Measurements from ENCODE around the gene TRMU. TPM values are rescaled to one million over a fixed set of nuclear protein-coding genes. Genes with fewer than 3 reads are reported as not detected.

The TRMU gene
- total RNA-seq, 1 experiment from 2014 or later, result 73.9 TPM

DNA sequence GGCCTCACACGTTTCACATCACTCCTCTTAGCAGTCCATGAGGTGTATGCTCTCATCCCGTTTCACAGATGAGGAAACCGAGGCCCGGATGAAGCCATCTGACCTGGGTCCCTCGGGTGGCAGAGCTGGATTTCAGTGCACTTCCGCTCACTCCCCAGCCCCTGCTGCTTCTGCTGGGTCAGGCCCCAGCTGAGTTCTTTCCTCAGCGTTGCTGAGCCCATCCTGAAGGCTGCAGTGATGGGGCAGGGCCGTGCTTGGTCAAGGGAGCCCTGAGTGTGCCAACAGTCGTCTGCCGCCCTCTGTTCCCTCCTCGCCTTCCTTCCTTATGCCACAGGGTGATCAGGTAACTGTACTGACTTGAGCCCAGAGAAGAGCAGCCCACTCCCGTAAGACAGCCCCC lies 12.1 kb downstream of the TRMU start:
- POLR2A ChIA-PET, result no interaction called here
- Histone ChIP-seq H3K4me1 (no peaks in the 10 kb centered on the region), H3K4me3 (ENCODE audit: low read depth, low read length) (no peak overlapping the region), H3K9me3 (no peaks in the 10 kb centered on the region), H3K27me3 (replicated peaks; ENCODE audit: control insufficient read depth, insufficient read depth, low read length) (no peaks in the 10 kb centered on the region), H3K36me3 (ENCODE audit: control insufficient read depth, insufficient read depth, low read length) (peaks cover 8% of the 10 kb centered on the region)
- Mint-ChIP-seq H3K4me3 (ENCODE audit: unreplicated experiment) (no peak overlapping the region), H3K4me1 (ENCODE audit: low read depth, unreplicated experiment) (no peaks in the 10 kb centered on the region), H3K27ac (ENCODE audit: unreplicated experiment) (no peak overlapping the region), H3K36me3 (ENCODE audit: insufficient read depth, unreplicated experiment) (peaks cover 97% of the 10 kb centered on the region), H3K9me3 (ENCODE audit: unreplicated experiment) (no peaks in the 10 kb centered on the region), H3K27me3 (ENCODE audit: insufficient read depth, unreplicated experiment) (no peaks in the 10 kb centered on the region)
- TF ChIP-seq, protein P1, sequence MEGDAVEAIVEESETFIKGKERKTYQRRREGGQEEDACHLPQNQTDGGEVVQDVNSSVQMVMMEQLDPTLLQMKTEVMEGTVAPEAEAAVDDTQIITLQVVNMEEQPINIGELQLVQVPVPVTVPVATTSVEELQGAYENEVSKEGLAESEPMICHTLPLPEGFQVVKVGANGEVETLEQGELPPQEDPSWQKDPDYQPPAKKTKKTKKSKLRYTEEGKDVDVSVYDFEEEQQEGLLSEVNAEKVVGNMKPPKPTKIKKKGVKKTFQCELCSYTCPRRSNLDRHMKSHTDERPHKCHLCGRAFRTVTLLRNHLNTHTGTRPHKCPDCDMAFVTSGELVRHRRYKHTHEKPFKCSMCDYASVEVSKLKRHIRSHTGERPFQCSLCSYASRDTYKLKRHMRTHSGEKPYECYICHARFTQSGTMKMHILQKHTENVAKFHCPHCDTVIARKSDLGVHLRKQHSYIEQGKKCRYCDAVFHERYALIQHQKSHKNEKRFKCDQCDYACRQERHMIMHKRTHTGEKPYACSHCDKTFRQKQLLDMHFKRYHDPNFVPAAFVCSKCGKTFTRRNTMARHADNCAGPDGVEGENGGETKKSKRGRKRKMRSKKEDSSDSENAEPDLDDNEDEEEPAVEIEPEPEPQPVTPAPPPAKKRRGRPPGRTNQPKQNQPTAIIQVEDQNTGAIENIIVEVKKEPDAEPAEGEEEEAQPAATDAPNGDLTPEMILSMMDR (IDR thresholded peaks at IDR 0.05; ENCODE audit: insufficient read depth in 1 of 2, low read depth in 1 of 2, low read length in 1 of 2, severe bottlenecking in 1 of 2, unreplicated experiment in 1 of 2), result no peak
- CTCF ChIA-PET, result no interaction called here
- intact Hi-C loops (cut with micrococcal nuclease; ENCODE audit: unreplicated experiment), result no loop called here
- no TSS peak for BruUV-seq (replicated peaks)
- DNase-seq, result no peak

DNA sequence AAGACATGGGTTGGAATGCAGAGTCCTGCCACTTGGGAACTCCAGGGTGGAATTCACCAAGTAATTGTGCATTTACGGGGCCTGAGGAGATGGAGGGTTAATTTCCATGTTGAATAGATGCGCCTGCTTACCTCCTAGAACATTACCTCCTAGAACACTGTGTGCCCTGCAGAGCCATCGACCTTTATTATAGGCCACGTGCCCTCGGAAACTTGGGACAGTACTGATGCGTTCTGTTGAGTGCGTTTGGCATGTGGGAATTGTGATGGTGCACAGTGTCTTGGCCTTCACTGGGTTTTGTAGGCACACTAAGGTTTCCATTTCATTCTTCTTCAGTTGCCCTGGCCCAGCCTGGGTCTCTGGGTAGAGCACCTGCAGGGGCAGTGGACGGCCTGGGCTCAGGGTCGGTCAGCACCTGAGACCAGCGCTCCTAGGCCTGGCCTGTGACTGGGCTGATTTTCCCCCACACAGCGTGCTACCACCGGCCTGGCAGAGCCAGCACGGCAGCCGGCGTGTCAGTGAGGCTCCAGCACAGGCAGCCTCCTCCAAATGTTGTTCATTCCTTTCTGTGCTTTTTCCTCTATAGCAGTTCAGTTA lies 12.7 kb downstream of the TRMU start:
- Mint-ChIP-seq H3K36me3 (ENCODE audit: insufficient read depth, unreplicated experiment) (peaks cover 96% of the 10 kb centered on the region), H3K4me3 (ENCODE audit: unreplicated experiment) (no peak overlapping the region), H3K27me3 (ENCODE audit: insufficient read depth, unreplicated experiment) (no peaks in the 10 kb centered on the region), H3K9me3 (ENCODE audit: unreplicated experiment) (no peaks in the 10 kb centered on the region), H3K27ac (ENCODE audit: unreplicated experiment) (no peak overlapping the region), H3K4me1 (ENCODE audit: low read depth, unreplicated experiment) (no peaks in the 10 kb centered on the region)
- H3K4me1 ChIP-seq, result no peaks in the 10 kb centered on the region
- TF ChIP-seq, protein P1 (IDR thresholded peaks at IDR 0.05; ENCODE audit: insufficient read depth in 1 of 2, low read depth in 1 of 2, low read length in 1 of 2, severe bottlenecking in 1 of 2, unreplicated experiment in 1 of 2), result no peak
- no TSS peak for BruUV-seq (replicated peaks)
- ChIA-PET POLR2A (no interaction called here), CTCF (no interaction called here)
- intact Hi-C loops (cut with micrococcal nuclease; ENCODE audit: unreplicated experiment), result no loop called here
- peaks cover 8% of the 10 kb centered on the region for H3K36me3 ChIP-seq (ENCODE audit: control insufficient read depth, insufficient read depth, low read length)
- no peaks in the 10 kb centered on the region for H3K9me3 ChIP-seq
- no peak for DNase-seq
- no peaks in the 10 kb centered on the region for H3K27me3 ChIP-seq (replicated peaks; ENCODE audit: control insufficient read depth, insufficient read depth, low read length)
- no peak overlapping the region for H3K4me3 ChIP-seq (ENCODE audit: low read depth, low read length)

DNA sequence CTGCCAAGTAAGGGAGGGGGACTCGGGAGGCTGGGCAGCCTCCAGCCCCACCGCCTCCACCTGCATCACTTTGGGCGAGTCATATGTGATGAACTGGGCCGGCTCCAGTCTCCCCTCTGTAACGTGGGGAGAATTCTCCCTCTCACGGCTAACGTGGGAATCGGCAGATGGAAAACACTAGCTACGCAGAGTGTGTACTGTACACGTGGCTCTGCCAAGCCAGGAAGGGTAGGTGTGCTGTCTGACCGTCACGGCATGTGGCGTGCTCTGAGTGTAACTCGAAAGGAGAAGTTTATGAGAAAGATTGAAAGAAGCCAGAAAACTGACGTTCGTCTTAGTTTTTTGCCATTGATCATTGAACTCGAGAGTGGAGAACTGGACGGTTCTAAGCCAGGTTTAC lies 13.7 kb downstream of the TRMU start:
- Mint-ChIP-seq H3K4me3 (ENCODE audit: unreplicated experiment) (no peak overlapping the region), H3K27me3 (ENCODE audit: insufficient read depth, unreplicated experiment) (no peaks in the 10 kb centered on the region), H3K27ac (ENCODE audit: unreplicated experiment) (no peak overlapping the region), H3K36me3 (ENCODE audit: insufficient read depth, unreplicated experiment) (peaks cover 95% of the 10 kb centered on the region), H3K4me1 (ENCODE audit: low read depth, unreplicated experiment) (no peaks in the 10 kb centered on the region), H3K9me3 (ENCODE audit: unreplicated experiment) (no peaks in the 10 kb centered on the region)
- no TSS peak for BruUV-seq (replicated peaks)
- DNase-seq, result no peak
- no peaks in the 10 kb centered on the region for H3K27me3 ChIP-seq (replicated peaks; ENCODE audit: control insufficient read depth, insufficient read depth, low read length)
- no peaks in the 10 kb centered on the region for H3K9me3 ChIP-seq
- H3K36me3 ChIP-seq (ENCODE audit: control insufficient read depth, insufficient read depth, low read length), result peaks cover 6% of the 10 kb centered on the region
- CTCF ChIA-PET, result no interaction called here
- TF ChIP-seq, protein P1 (IDR thresholded peaks at IDR 0.05; ENCODE audit: insufficient read depth in 1 of 2, low read depth in 1 of 2, low read length in 1 of 2, severe bottlenecking in 1 of 2, unreplicated experiment in 1 of 2), result no peak
- H3K4me1 ChIP-seq, result no peaks in the 10 kb centered on the region
- H3K4me3 ChIP-seq (ENCODE audit: low read depth, low read length), result no peak overlapping the region
- POLR2A ChIA-PET, result interaction anchor here (0.6 to 0.7 kb wide), 2 partner anchors 144 to 584 kb away, joined by 3 to 4 read pairs; no protein-coding TSS in a partner anchor
- intact Hi-C loops (cut with micrococcal nuclease; ENCODE audit: unreplicated experiment), result no loop called here

Measured in Caco-2 (cell line).